Sigmoid colon (tissue), 4 donors: ENCODE data around the gene STARD9.

Experiments
- CTCF ChIP-seq, 4 experiments: fragments of 450-650 bp in 3 of 4; fragments of 200-600 bp in 1 of 4; IDR thresholded peaks; one replicate each; pipeline ENCODE4 v1.5.1; 2016 to 2019; ENCODE audit warnings: antibody characterized with exemption in 4 of 4, mild to moderate bottlenecking in 3 of 4, moderate library complexity in 2 of 4
- POLR2A ChIP-seq, 2 donors: fragments of 450-650 bp; IDR thresholded peaks; one replicate each; pipeline ENCODE4 v1.6.1; 2016; ENCODE audit warnings: antibody characterized with exemption in 2 of 2, mild to moderate bottlenecking in 2 of 2, moderate library complexity in 2 of 2
- POLR2AphosphoS5 ChIP-seq, 4 donors: sonication (generic); formaldehyde crosslinking; IDR thresholded peaks; one replicate each; pipeline ENCODE4 v1.6.1; 2017; ENCODE audit warnings: antibody characterized with exemption in 4 of 4

GRCh38 chr15:42608110-42608531, 32.7 kb downstream of the STARD9 start:
- TF ChIP-seq POLR2AphosphoS5 (IDR thresholded peaks at IDR 0.05) = no peak
- TF ChIP-seq CTCF (IDR thresholded peaks at IDR 0.05) = no peak
- TF ChIP-seq POLR2A (IDR thresholded peaks at IDR 0.05) = no peak
